Natural killer cell (primary cell): ENCODE measurements around the gene THSD4. TPM values are rescaled to one million over a fixed set of nuclear protein-coding genes. Genes with fewer than 3 reads are reported as not detected.

Source experiments
- ATAC-seq, 3 donors: fragments of 150-1000 bp in 2 of 3; fragments of 200-7000 bp in 1 of 3; cut with Tn5 transposase; 1 replicate in 1 of 3; 2 replicates in 2 of 3; pipeline ENCODE4 v1.10.0; 2021; ENCODE audit warnings: mild to moderate bottlenecking in 2 of 3, moderate library complexity in 2 of 3
- DNase-seq, 2 donors: peaks; one replicate each; pipeline versions ENCODE4 v3.0.0 to v3.0.0-alpha.2; 2013 to 2021; ENCODE audit warnings: mixed read lengths in 1 of 2
- H3K27ac ChIP-seq: one replicate; pipeline ENCODE4 v1.5.1; 2013; ENCODE audit warnings: mild to moderate bottlenecking, low read length
- H3K27me3 ChIP-seq: one replicate; pipeline ENCODE4 v1.6.1; 2013; ENCODE audit warnings: low read length; ENCODE audit not compliant: control insufficient read depth, insufficient read depth
- H3K36me3 ChIP-seq: one replicate; pipeline ENCODE4 v1.6.1; 2013; ENCODE audit warnings: low read length; ENCODE audit not compliant: control insufficient read depth, insufficient read depth
- H3K4me1 ChIP-seq: one replicate; pipeline ENCODE4 v1.6.1; 2013; ENCODE audit warnings: low read length; ENCODE audit not compliant: control insufficient read depth, insufficient read depth
- H3K4me3 ChIP-seq: one replicate; pipeline ENCODE4 v1.5.1; 2013; ENCODE audit warnings: low read length
- H3K9me3 ChIP-seq: one replicate; pipeline ENCODE4 v1.6.1; 2013; ENCODE audit warnings: low read length; ENCODE audit not compliant: control insufficient read depth, insufficient read depth
- H3K27ac Mint-ChIP-seq, 2 donors: one replicate each; pipeline ENCODE4 v1.8.0; 2022; ENCODE audit warnings: mild to moderate bottlenecking in 2 of 2, mixed read lengths in 2 of 2, moderate library complexity in 1 of 2
- H3K27me3 Mint-ChIP-seq, 2 donors: one replicate each; pipeline ENCODE4 v1.8.0; 2022; ENCODE audit warnings: low read depth in 2 of 2, mixed read lengths in 2 of 2
- H3K36me3 Mint-ChIP-seq: one replicate; pipeline ENCODE4 v1.8.0; 2022; ENCODE audit warnings: mixed read lengths
- H3K4me1 Mint-ChIP-seq, 2 donors: one replicate each; pipeline ENCODE4 v1.8.0; 2022; ENCODE audit warnings: mixed read lengths in 2 of 2
- H3K4me3 Mint-ChIP-seq: one replicate; pipeline ENCODE4 v1.8.0; 2022; ENCODE audit warnings: mild to moderate bottlenecking, moderate library complexity, mixed read lengths
- H3K9me3 Mint-ChIP-seq, 2 donors: one replicate each; pipeline ENCODE4 v1.8.0; 2022; ENCODE audit warnings: mixed read lengths in 2 of 2
- WGBS: methylation state at CpG from one replicate; pipeline ENCODE4 v1.1.7; 2013; ENCODE audit warnings: missing lambda C conversion rate; ENCODE audit not compliant: insufficient coverage; 5-methylcytosine and 5-hydroxymethylcytosine counted together
- intact Hi-C: fragments of 100-400 bp; cut with micrococcal nuclease; formaldehyde crosslinking; loops from one replicate; pipeline ENCODE4 v1.14.2; 2022
- total RNA-seq, 4 donors: library from RNA; stranded (reverse); fragments of 120-200 nt in 1 of 4; gene quantifications; one replicate each; pipeline versions ENCODE4 v1.2.3 to v1.2.4, GENCODE V29; 2013 to 2022
- TF ChIP-seq, protein P1 (sequence below): fragments of 200-600 bp; IDR thresholded peaks from one replicate; pipeline ENCODE4 v1.8.0; 2022; ENCODE audit warnings: antibody characterized with exemption

Gene THSD4
- total RNA-seq, 3 donors from 2014 or later (not counting 1 experiment from before 2014, with no cell fraction given), result not detected

DNA sequence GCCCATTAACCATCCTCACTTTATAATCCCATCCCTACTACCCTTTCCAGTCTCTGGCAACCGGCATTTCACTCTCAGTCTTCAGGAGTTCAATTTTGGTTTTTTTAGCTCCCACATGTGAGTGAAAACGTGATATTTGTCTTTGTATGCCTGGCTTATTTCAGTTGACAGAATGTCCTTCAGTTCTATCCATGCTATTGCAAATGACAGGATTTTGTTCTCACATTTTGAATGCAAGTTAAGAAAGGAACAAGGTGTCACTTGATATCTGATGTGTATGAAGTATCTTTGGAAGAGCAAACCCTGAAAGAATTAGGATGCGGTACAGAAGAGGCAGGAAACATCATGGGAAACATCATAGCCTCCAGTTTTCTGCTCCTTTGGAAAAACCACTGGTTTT lies 298.1 kb downstream of the THSD4 start:
- DNase-seq, result no peak
- H3K27ac Mint-ChIP-seq, result no peak overlapping the region
- no peaks in the 10 kb centered on the region for H3K27me3 ChIP-seq
- H3K36me3 Mint-ChIP-seq, result no peaks in the 10 kb centered on the region
- TF ChIP-seq, protein P1, sequence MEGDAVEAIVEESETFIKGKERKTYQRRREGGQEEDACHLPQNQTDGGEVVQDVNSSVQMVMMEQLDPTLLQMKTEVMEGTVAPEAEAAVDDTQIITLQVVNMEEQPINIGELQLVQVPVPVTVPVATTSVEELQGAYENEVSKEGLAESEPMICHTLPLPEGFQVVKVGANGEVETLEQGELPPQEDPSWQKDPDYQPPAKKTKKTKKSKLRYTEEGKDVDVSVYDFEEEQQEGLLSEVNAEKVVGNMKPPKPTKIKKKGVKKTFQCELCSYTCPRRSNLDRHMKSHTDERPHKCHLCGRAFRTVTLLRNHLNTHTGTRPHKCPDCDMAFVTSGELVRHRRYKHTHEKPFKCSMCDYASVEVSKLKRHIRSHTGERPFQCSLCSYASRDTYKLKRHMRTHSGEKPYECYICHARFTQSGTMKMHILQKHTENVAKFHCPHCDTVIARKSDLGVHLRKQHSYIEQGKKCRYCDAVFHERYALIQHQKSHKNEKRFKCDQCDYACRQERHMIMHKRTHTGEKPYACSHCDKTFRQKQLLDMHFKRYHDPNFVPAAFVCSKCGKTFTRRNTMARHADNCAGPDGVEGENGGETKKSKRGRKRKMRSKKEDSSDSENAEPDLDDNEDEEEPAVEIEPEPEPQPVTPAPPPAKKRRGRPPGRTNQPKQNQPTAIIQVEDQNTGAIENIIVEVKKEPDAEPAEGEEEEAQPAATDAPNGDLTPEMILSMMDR, result no peak
- H3K4me3 ChIP-seq, result no peak overlapping the region
- no peak for ATAC-seq
- no peaks in the 10 kb centered on the region for H3K36me3 ChIP-seq
- H3K27me3 Mint-ChIP-seq, result peaks cover 17 to 36% of the 10 kb centered on the region in 2 donors
- intact Hi-C loops, result no loop called here
- no peak overlapping the region for H3K27ac ChIP-seq
- no peak overlapping the region for H3K4me3 Mint-ChIP-seq
- no peaks in the 10 kb centered on the region for H3K9me3 Mint-ChIP-seq
- no peaks in the 10 kb centered on the region for H3K4me1 ChIP-seq
- H3K9me3 ChIP-seq, result no peaks in the 10 kb centered on the region
- WGBS, result 92% methylated on average over 3 of the region's 3 CpGs
- no peaks in the 10 kb centered on the region for H3K4me1 Mint-ChIP-seq

DNA sequence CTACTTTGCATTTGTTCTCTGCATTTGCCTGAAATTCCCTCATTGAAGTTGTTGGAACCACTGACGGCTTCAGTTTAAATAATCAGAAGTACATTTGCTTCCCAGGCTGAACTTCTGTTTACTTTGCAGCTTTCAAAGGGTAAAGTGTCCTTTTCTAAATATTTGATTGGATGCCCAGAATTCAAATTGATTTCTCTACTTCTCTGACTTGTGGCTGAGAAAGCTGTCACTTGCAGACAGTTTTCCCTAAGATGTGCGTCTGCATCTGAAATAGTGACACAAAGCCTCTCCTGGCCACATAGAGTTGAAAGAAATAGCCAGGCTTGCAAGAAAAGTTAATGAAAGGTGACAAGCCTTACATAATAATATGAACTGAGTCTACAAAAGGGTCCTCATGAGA lies 299.6 kb downstream of the THSD4 start:
- ATAC-seq (no peak), DNase-seq (no peak)
- Mint-ChIP-seq H3K27me3 (peaks cover 16 to 33% of the 10 kb centered on the region in 2 donors), H3K4me1 (no peaks in the 10 kb centered on the region), H3K27ac (no peak overlapping the region), H3K36me3 (no peaks in the 10 kb centered on the region), H3K4me3 (no peak overlapping the region), H3K9me3 (no peaks in the 10 kb centered on the region)
- no peaks in the 10 kb centered on the region for H3K9me3 ChIP-seq
- TF ChIP-seq, protein P1, result no peak
- no peaks in the 10 kb centered on the region for H3K27me3 ChIP-seq
- no peaks in the 10 kb centered on the region for H3K4me1 ChIP-seq
- H3K27ac ChIP-seq, result no peak overlapping the region
- no peaks in the 10 kb centered on the region for H3K36me3 ChIP-seq
- 100% methylated on average over 2 of the region's 2 CpGs for WGBS
- intact Hi-C loops, result no loop called here
- no peak overlapping the region for H3K4me3 ChIP-seq

DNA sequence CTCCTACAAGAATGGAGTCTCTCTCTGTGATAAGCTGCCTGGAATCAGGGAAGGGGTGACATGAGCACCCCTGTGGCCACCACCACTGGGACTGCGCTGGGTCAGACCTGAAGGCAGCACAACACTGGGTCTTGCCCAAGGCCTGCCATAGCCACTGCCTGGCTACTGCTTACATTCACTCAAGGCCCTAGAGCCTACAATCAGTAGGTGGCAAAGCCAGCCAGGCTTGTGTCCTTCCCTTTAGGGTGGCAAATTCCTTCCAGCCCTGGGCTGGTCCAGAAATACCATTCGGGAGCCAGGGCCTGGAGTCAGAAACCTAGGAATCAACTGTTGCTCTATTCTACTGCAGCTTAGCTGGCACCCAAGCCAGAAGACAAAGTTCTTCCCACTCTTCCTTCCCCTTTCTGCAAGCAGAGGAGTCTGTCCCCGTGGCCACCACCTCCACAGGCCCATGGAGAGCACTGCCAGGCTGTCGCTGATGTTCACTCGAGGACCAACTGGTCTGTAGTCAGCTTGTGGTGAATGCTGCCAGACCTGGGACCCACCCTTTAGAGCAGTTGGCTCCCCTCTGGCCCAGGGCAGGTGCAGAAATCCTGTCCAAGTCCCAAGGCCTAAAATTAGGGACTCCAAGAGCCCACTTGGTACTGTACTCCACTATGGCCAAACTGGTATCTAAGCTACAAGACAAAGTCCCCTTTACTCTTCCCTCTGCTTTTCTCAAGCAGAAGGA lies 307.4 kb downstream of the THSD4 start:
- H3K27me3 ChIP-seq, result no peaks in the 10 kb centered on the region
- no peak for ATAC-seq
- no peak overlapping the region for H3K27ac Mint-ChIP-seq
- H3K9me3 ChIP-seq, result no peaks in the 10 kb centered on the region
- 77% methylated on average over 5 of the region's 5 CpGs for whole genome bisulfite sequencing
- intact Hi-C loops, result no loop called here
- no peak overlapping the region for H3K4me3 ChIP-seq
- no peak overlapping the region for H3K27ac ChIP-seq
- no peaks in the 10 kb centered on the region for H3K36me3 ChIP-seq
- H3K4me1 Mint-ChIP-seq, result no peaks in the 10 kb centered on the region
- no peak overlapping the region for H3K4me3 Mint-ChIP-seq
- TF ChIP-seq, protein P1, result no peak
- no peaks in the 10 kb centered on the region for H3K9me3 Mint-ChIP-seq
- peaks cover 14 to 29% of the 10 kb centered on the region in 2 donors for H3K27me3 Mint-ChIP-seq
- DNase-seq, result no peak
- no peaks in the 10 kb centered on the region for H3K36me3 Mint-ChIP-seq
- no peaks in the 10 kb centered on the region for H3K4me1 ChIP-seq

DNA sequence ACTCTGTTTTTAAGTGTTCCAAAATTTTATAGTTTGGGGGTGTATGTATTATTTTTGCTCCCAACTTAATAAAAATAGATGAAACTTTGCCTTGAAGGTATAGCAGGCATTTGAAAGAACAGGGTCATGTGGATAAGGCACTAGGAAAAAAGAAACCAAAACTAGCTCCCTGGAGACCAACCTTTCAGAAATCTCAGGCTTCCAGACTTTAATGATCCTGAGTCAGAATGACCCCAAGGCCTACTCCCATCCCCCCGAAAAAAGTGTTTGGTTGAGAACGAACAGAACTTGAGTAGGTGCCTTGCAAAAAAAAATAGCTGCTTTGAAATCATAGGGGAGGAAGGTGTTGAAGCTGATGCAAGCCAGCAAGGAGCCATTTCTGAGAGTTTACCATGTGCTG lies 309.5 kb downstream of the THSD4 start:
- no peak for DNase-seq
- no peak for ATAC-seq
- 88% methylated on average over 2 of the region's 2 CpGs for WGBS
- no peaks in the 10 kb centered on the region for H3K4me1 ChIP-seq
- Mint-ChIP-seq H3K4me3 (no peak overlapping the region), H3K9me3 (no peaks in the 10 kb centered on the region), H3K4me1 (no peaks in the 10 kb centered on the region), H3K27me3 (peaks cover 19 to 39% of the 10 kb centered on the region in 2 donors), H3K27ac (no peak overlapping the region), H3K36me3 (no peaks in the 10 kb centered on the region)
- no peak overlapping the region for H3K27ac ChIP-seq
- H3K9me3 ChIP-seq, result no peaks in the 10 kb centered on the region
- TF ChIP-seq, protein P1, result no peak
- H3K4me3 ChIP-seq, result no peak overlapping the region
- no peaks in the 10 kb centered on the region for H3K27me3 ChIP-seq
- intact Hi-C loops, result no loop called here
- no peaks in the 10 kb centered on the region for H3K36me3 ChIP-seq
